DOHH2 (cell line): ENCODE results near the gene DLL1.

ENCODE experiments used
- H3F3A ChIP-seq: fragments of 200-600 bp; sonication (generic), shearing (Covaris generic); 2 replicates; pipeline ENCODE4 v1.6.0; 2016; ENCODE audit warnings: antibody characterized with exemption, mild to moderate bottlenecking; ENCODE audit not compliant: control insufficient read depth, insufficient read depth
- H3K27ac ChIP-seq: fragments of 200-600 bp; sonication (generic); 2 replicates; pipeline ENCODE4 v1.5.1; 2014; ENCODE audit warnings: low read depth, mild to moderate bottlenecking, low read length, moderate library complexity
- H3K27me3 ChIP-seq: fragments of 200-600 bp; sonication (generic); 2 replicates; pipeline ENCODE4 v1.6.1; 2014; ENCODE audit warnings: mild to moderate bottlenecking, low read length, mixed read lengths; ENCODE audit not compliant: control insufficient read depth
- H3K36me3 ChIP-seq: fragments of 200-600 bp; sonication (generic); 2 replicates; pipeline ENCODE4 v1.6.1; 2014; ENCODE audit warnings: mild to moderate bottlenecking, low read length, moderate library complexity, mixed read lengths; ENCODE audit not compliant: control insufficient read depth
- H3K4me1 ChIP-seq: fragments of 200-600 bp; sonication (generic); 2 replicates; pipeline ENCODE4 v1.6.1; 2014; ENCODE audit warnings: mild to moderate bottlenecking, low read length, mixed read lengths; ENCODE audit not compliant: control insufficient read depth
- H3K4me2 ChIP-seq: fragments of 200-600 bp; sonication (generic); 2 replicates; pipeline ENCODE4 v1.6.0; 2014; ENCODE audit warnings: mild to moderate bottlenecking, low read length, moderate library complexity
- H3K4me3 ChIP-seq: fragments of 200-600 bp; sonication (generic); 2 replicates; pipeline ENCODE4 v1.5.1; 2014; ENCODE audit warnings: mild to moderate bottlenecking, low read length, mixed read lengths
- H3K79me2 ChIP-seq: fragments of 200-600 bp; sonication (generic); 2 replicates; pipeline ENCODE4 v1.6.1; 2014; ENCODE audit warnings: mild to moderate bottlenecking, low read length, mixed read lengths; ENCODE audit not compliant: control insufficient read depth
- H3K9me2 ChIP-seq: fragments of 200-600 bp; sonication (generic); replicated peaks from 2 replicates; pipeline ENCODE4 v1.6.1; 2014; ENCODE audit warnings: mild to moderate bottlenecking, low read length, mixed read lengths; ENCODE audit not compliant: control insufficient read depth
- H3K9me3 ChIP-seq: fragments of 200-600 bp; sonication (generic); 2 replicates; pipeline ENCODE4 v1.6.1; 2014; ENCODE audit warnings: antibody characterized with exemption, low read length, mixed read lengths; ENCODE audit not compliant: control insufficient read depth, insufficient read depth
- H4K20me1 ChIP-seq: fragments of 200-600 bp; sonication (generic); 2 replicates; pipeline ENCODE4 v1.6.0; 2014; ENCODE audit warnings: low read depth, mild to moderate bottlenecking, antibody characterized with exemption, low read length, moderate library complexity; ENCODE audit not compliant: control insufficient read depth, insufficient read depth
- EZH2phosphoT487 ChIP-seq: fragments of 200-600 bp; sonication (generic); IDR thresholded peaks from 2 replicates; pipeline ENCODE4 v1.6.1; 2017; ENCODE audit warnings: borderline replicate concordance, mild to moderate bottlenecking, antibody characterized with exemption, low read length, moderate library complexity, mixed read lengths
- TF ChIP-seq, protein P1 (sequence below): fragments of 200-600 bp; sonication (generic); IDR thresholded peaks from one replicate; pipeline ENCODE4 v1.5.1; 2014; ENCODE audit warnings: antibody characterized with exemption, mild to moderate bottlenecking, low read depth, low read length; ENCODE audit not compliant: poor library complexity, severe bottlenecking

The DLL1 gene

DNA sequence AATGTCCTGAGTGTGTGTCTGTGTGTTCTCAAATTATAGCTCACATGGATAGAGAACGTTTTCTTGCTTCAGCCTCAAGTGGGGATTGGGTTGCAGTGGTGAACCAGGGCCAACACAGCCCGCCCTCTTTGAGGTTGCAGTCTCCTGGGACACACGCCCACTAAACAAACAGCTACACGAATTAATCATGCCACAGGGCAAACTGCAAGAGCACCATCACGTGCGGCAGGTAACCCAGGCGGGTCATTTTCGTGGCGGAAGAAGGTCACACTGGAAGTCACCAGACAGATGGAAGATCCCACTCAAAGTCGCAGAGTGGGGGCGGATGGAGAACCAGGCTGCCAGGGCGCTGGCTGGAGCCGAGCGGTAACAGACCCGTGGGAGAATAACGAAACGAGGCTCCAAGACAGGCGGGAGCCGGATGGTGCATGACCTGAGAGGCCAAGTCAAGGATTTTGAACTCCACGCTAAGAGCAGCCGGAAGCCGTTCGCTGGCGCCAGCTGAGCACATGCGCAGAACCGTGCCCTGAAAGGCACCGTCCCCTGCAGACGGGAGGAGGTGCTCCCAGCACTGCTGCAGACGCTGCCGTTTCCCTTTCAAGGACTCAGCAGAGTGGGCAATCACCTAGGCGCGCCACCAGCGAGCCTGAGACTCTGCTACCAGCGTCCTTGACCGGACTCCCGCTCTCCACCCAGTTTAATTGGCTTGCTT lies 10.7 kb downstream of the DLL1 start:
- no peaks in the 10 kb centered on the region for H3F3A ChIP-seq
- H3K27me3 ChIP-seq, result no peaks in the 10 kb centered on the region; the same call in 1 of the 2 replicates
- H3K9me3 ChIP-seq, result no peaks in the 10 kb centered on the region
- no peak overlapping the region for H3K4me3 ChIP-seq
- H3K4me2 ChIP-seq, result no peak overlapping the region
- H3K27ac ChIP-seq, result no peak overlapping the region
- no peaks in the 10 kb centered on the region for H4K20me1 ChIP-seq
- H3K4me1 ChIP-seq, result 0 out of 2 replicates have a peak, but pooled peaks cover 3% of the 10 kb centered on the region
- no peaks in the 10 kb centered on the region for H3K9me2 ChIP-seq
- TF ChIP-seq, protein P1, sequence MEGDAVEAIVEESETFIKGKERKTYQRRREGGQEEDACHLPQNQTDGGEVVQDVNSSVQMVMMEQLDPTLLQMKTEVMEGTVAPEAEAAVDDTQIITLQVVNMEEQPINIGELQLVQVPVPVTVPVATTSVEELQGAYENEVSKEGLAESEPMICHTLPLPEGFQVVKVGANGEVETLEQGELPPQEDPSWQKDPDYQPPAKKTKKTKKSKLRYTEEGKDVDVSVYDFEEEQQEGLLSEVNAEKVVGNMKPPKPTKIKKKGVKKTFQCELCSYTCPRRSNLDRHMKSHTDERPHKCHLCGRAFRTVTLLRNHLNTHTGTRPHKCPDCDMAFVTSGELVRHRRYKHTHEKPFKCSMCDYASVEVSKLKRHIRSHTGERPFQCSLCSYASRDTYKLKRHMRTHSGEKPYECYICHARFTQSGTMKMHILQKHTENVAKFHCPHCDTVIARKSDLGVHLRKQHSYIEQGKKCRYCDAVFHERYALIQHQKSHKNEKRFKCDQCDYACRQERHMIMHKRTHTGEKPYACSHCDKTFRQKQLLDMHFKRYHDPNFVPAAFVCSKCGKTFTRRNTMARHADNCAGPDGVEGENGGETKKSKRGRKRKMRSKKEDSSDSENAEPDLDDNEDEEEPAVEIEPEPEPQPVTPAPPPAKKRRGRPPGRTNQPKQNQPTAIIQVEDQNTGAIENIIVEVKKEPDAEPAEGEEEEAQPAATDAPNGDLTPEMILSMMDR, result no peak
- H3K79me2 ChIP-seq, result no peaks in the 10 kb centered on the region
- no peaks in the 10 kb centered on the region for H3K36me3 ChIP-seq

DNA sequence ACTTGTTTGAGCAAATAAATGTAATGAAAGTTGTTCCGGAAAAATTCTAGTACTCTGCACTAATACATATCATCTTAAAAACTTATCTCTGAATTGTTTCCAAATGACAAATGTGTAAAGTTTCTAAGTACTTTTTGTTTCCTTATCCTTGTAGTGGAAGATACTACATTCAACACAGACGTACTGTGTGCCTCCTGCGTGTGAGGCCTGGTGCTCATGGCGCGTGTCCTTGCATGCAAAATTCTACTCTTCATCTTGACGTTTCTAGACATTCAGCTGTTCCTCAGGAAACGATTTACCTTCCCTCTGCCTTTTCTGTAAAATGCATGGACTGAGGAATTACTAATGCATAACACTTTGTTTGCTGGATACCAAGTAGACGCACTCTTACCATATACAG lies 11.5 kb downstream of the DLL1 start:
- Histone ChIP-seq H3K4me3 (no peak overlapping the region), H3K9me2 (no peaks in the 10 kb centered on the region), H3K27me3 (no peaks in the 10 kb centered on the region), H3K4me2 (no peak overlapping the region), H3F3A (no peaks in the 10 kb centered on the region), H3K36me3 (no peaks in the 10 kb centered on the region), H3K9me3 (no peaks in the 10 kb centered on the region), H3K4me1 (0 out of 2 replicates have a peak, but pooled peaks cover 3% of the 10 kb centered on the region), H3K27ac (no peak overlapping the region), H3K79me2 (no peaks in the 10 kb centered on the region), H4K20me1 (no peaks in the 10 kb centered on the region)
- TF ChIP-seq EZH2phosphoT487, result no peak
- TF ChIP-seq, protein P1, result no peak

GRCh38 chr6:170278743-170279094 lies 12.2 kb downstream of the DLL1 start:
- Histone ChIP-seq H3K4me2 (no peak overlapping the region), H3K79me2 (no peaks in the 10 kb centered on the region), H3K9me2 (no peaks in the 10 kb centered on the region), H3K27ac (no peak overlapping the region), H3K9me3 (no peaks in the 10 kb centered on the region), H3K4me3 (no peak overlapping the region), H3K36me3 (no peaks in the 10 kb centered on the region), H3K27me3 (no peaks in the 10 kb centered on the region), H3K4me1 (0 out of 2 replicates have a peak, but pooled peaks cover 3% of the 10 kb centered on the region), H4K20me1 (no peaks in the 10 kb centered on the region), H3F3A (no peaks in the 10 kb centered on the region)
- TF ChIP-seq EZH2phosphoT487, result no peak
- TF ChIP-seq, protein P1, result no peak
